GM12878 (cell line): ENCODE measurements around the gene SLC6A1.

Experiments used
- EGR1 ChIP-seq, 2 experiments: IDR thresholded peaks; 1 replicate in 1 of 2; 2 replicates in 1 of 2; pipeline ENCODE4 v1.6.1; 2011 to 2012; ENCODE audit warnings: low read depth in 2 of 2, low read length in 2 of 2, borderline replicate concordance in 1 of 2, mild to moderate bottlenecking in 1 of 2, moderate library complexity in 1 of 2
- ETV6 ChIP-seq, 2 experiments: fragments of 450-650 bp in 1 of 2; IDR thresholded peaks in 1 of 2; conservative IDR thresholded peaks in 1 of 2; 2 replicates each; pipeline ENCODE4 v1.6.1; 2014; ENCODE audit warnings: antibody characterized with exemption in 1 of 2, borderline replicate concordance in 1 of 2, low read depth in 1 of 2, mild to moderate bottlenecking in 1 of 2, moderate library complexity in 1 of 2
- HDAC6 ChIP-seq: fragments of 200-600 bp; sonication (generic); IDR thresholded peaks from one replicate; pipeline ENCODE4 v1.8.0; 2017; ENCODE audit warnings: antibody characterized with exemption; ENCODE audit not compliant: unreplicated experiment
- TF ChIP-seq, protein P1 (sequence below), 3 experiments: IDR thresholded peaks in 2 of 3; conservative IDR thresholded peaks in 1 of 3; 2 replicates each; pipeline ENCODE4 v1.5.1; 2011; ENCODE audit warnings: low read depth in 3 of 3, low read length in 3 of 3, mild to moderate bottlenecking in 3 of 3, control low read depth in 2 of 3, moderate library complexity in 2 of 3, inconsistent platforms in 1 of 3, mixed read lengths in 1 of 3; ENCODE audit not compliant: control insufficient read depth in 2 of 3, insufficient read depth in 1 of 3; ENCODE audit errors: extremely low read depth in 1 of 3

GRCh38 chr3:10960255-10960654, 32.3 kb upstream of the SLC6A1 start:
- TF ChIP-seq ETV6 (conservative IDR thresholded peaks at IDR 0.05 in 1 of 2, IDR thresholded peaks at IDR 0.05 in 1 of 2; ENCODE audit: borderline replicate concordance in 1 of 2, low read depth in 1 of 2) (no peak), HDAC6 (no peak), EGR1 (IDR thresholded peaks at IDR 0.05; ENCODE audit: borderline replicate concordance in 1 of 2, low read depth in 2 of 2, low read length in 2 of 2) (no peak)
- TF ChIP-seq, protein P1, sequence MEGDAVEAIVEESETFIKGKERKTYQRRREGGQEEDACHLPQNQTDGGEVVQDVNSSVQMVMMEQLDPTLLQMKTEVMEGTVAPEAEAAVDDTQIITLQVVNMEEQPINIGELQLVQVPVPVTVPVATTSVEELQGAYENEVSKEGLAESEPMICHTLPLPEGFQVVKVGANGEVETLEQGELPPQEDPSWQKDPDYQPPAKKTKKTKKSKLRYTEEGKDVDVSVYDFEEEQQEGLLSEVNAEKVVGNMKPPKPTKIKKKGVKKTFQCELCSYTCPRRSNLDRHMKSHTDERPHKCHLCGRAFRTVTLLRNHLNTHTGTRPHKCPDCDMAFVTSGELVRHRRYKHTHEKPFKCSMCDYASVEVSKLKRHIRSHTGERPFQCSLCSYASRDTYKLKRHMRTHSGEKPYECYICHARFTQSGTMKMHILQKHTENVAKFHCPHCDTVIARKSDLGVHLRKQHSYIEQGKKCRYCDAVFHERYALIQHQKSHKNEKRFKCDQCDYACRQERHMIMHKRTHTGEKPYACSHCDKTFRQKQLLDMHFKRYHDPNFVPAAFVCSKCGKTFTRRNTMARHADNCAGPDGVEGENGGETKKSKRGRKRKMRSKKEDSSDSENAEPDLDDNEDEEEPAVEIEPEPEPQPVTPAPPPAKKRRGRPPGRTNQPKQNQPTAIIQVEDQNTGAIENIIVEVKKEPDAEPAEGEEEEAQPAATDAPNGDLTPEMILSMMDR (IDR thresholded peaks at IDR 0.05 in 2 of 3, conservative IDR thresholded peaks at IDR 0.05 in 1 of 3; ENCODE audit: control insufficient read depth in 2 of 3, extremely low read depth in 1 of 3, insufficient read depth in 1 of 3, low read depth in 3 of 3, low read length in 3 of 3), result no peak
